Limb (tissue), 2 donors: Measurements from ENCODE around the gene KLK10.
"Not testable (repeated sequence)": the region's sequence is repeated elsewhere in the genome, so short reads cannot be mapped to it uniquely, and the experiment has no call there.

Experiments used
- DNase-seq, 2 donors: peaks; one replicate each; pipeline ENCODE4 v3.0.0-alpha.2; 2016; ENCODE audit errors: extremely low spot score in 2 of 2

Gene KLK10

DNA sequence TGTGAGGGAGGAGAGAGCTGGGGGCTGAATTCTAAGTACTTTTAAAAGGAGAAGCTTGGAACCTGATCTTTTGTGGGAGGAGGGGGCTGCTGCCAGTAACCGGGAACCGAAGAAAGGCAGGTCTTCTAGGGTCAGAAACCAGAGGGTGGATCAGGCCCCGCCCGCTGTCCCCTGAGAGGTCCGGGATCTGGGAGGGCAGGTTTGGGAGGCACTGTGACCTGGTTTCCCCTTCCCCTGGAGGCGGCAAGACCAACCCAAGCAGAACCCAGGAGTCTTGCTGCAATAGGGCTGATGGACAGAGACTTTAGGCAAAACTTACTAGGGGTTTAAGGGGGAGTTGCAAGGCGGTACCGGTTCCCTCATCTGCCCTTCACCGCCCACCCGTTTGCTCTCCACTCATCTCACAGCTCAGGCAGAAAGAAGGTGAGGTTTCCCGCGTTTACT, 17.4 kb downstream of the KLK10 start:
- DNase-seq = no peak

DNA sequence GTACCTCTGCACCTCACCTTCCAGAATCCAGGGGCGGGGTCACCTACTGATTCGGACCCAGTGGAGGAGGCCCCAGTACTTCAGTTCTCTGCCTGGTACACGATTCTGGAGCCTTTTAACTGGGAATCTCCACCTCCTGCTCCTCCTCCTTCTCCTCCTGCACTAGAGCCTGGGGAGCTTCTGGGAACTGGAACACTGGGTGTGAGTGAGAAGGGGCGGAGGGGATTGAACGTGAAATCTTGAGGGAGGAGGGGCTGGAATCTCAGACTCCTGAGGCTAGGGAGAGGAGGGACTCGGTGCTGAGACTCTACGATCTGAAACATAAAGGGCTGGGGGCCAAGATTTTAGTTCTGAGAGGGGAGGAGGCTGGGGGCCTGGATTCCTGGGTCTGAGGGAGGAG, 18.0 kb downstream of the KLK10 start, which contains the start of gene KLK8:
Gene KLK8, minus strand, starts transcription at position 90 of the 400 bp plus-strand sequence. CDS start 437 bp downstream, outside the sequence.
- DNase-seq = no peak

DNA sequence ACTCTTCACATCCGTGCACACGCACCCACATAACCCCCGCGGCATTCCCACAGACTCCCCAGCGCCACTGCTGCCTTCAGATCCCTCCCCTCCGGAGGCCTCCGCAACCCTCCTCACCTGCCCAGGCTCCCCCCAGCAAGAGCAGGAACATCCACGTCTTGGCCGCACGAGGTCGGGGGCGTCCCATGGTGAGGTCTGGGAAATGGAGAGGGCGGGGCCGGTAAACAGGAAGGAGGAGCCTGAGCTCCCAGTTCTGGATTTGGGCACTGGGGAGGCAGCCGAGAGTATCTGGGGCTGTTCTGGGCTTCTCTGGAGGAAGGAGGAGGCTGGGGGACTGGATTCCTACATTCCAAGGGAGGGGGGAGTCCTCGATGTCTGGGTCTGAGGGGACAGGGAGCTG, 18.5 kb downstream of the KLK10 start:
- DNase-seq = no peak

DNA sequence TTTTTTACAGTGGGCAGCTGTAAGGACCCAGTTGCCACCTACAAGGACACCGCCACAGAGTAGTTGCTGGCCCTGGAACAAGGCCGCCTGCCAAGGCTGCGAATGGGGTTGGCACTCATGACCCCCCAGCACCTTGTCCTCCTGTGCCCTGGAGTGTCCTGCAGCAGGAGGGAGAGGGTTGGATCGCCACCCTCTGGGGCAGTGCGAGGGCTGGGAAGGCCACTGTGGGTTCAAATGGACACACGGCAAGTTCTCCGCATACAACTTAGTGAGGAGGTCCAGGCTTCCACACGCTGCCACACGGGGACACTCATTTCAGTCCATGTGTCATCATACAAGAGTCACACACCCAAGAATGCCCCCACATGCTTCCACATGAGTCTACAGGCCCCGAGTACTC, 19.1 kb downstream of the KLK10 start:
- no peak for DNase-seq

DNA sequence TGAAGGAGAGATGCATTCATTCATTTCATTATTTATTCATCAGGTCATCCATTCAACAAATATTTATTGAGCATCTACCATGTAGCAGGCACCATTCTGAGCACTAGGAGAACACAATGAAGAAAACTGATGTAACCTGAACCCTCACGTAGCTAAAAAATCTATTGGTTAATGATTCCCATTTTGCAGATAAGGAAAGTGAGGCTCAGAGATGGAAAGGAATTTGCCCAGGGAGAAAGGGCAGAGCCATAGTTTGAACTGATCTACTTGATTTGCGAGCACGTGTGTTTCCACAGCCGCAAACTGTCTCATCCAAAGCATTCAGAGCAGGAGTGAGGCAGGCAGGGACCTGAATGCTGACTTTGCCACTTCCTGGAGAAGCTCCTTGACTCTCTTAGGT, 20.8 kb downstream of the KLK10 start:
- no peak for DNase-seq

DNA sequence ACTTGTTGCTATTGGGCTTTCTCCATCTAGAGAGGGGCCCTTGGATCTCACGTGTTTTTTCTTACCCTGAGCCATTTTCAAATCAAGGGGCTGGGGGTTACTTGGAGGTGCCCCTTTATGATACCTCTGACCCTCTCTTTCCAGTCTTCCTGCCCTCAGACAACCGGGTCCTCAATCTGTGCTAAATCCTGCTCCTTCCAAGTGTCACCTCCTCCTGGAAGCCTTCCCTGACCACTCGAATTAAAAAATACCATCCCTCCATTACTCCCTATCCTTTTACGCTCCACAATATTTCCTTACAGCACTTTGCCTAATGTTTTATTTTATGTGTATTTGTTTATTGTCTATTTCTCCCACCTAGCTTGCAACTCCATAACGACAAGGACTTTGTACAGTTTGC, 21.4 kb downstream of the KLK10 start:
- no peak for DNase-seq

DNA sequence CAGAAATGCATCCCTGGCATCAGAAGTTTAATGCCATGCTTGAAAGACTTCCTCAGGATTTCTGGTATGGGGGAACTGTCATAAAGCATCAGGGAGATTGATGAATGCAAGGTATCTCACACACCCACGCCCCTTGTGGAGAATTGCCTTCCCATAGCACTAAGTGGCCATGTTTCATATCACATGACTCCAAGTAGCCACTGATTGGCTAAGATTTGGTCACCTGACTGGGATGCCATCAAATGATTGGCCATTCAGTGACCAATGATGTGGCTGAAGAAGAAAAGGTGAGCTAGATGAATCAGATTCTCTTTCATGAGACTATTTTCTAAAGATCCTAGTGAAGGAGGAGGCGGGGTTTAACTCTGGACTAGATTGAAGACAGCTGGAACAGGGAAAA, 25.4 kb downstream of the KLK10 start:
- DNase-seq = no peak

DNA sequence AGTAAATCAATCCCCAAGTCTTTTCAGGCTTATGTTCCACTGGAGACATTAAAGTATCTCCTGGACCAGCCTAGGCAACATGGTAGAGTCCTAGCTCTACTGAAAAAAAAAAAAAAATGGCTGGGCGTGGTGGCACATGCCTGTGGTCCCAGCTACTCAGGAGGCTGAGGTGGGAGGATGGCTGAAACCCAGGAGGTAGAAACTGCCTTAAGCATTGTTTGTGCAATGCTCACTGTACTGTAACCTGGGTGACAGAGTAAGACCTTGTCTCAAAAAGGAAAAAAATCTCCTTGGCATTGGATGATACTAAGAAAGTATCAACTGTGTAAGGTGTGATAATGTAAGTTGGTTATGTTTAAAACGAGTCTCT, 26.9 kb downstream of the KLK10 start:
- no peak for DNase-seq

DNA sequence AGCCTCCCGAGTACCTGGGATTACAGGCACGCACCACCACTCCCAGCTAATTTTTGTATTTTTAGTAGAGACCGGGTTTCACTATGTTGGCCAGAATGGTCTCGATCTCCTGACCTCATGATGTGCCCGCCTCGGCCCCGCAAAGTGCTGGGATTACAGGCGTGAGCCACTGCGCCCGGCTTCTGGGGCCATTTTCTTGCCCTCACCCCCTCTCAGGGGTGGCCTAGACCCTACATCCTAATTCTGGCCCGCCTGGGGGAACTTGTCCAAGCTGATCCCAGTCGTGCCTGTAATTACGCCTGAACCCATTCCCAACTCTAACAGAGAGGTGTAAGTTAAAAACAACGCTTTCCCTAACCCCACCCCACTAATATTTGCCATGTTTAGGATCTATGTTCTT, 35.1 kb downstream of the KLK10 start:
- not testable (repeated sequence) for DNase-seq

DNA sequence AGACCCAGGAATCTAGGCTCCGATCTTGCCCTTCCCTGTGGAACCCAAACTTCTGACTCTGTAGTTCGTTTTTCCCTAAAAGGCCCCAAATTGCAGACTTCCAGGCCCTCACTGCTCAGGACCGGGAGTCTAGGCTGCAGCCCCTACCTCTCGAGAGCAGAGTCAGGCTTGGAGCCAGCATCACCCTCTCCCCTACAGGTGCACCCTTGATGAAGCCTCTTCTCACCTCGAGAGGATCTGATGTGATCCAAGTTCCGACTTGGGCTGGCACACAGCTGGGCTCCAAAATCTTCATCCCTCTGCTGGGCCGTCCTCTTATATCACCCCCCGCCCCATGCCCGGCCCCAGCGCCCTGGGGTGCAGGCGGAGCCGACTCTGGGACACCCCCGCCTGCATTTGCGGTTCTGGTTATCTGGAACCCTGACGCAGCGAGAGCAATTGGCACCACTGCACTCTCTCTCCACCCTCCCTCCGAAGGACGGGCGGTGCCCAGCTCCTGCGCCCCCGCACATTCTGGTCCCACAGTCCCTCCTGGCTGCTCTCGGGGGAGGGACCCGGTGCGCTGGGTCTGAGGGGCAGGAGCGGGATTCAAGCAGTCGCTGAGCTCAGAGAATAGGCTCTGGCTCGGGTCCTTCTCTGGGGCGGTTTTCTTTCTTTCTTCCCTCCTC, 35.8 kb downstream of the KLK10 start, which contains the start of gene KLK7:
Gene KLK7, minus strand, starts transcription at position 293 of the 668 bp plus-strand sequence. CDS start 1,518 bp downstream, outside the sequence.
- DNase-seq = no peak

DNA sequence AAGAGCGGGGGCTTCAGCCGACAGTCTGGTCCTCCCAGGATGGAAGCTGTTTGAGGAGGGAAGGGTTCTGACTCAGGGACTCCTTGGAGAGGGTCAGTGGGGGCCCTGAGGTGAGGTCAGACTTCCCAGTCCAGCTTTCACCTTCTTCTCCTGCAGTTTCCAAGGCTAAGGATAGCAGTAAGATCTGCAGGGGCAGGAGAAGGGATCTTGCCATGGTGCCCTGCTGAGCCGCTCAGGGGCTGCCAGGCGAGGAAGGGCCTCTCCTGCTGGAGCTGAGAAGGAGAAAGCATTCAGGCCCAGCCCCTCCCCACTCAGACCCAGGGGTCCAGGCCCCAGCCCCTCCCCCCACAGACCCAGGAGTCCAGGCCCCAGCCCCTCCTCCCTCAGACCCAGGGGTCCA, 37.3 kb downstream of the KLK10 start:
- no peak for DNase-seq

DNA sequence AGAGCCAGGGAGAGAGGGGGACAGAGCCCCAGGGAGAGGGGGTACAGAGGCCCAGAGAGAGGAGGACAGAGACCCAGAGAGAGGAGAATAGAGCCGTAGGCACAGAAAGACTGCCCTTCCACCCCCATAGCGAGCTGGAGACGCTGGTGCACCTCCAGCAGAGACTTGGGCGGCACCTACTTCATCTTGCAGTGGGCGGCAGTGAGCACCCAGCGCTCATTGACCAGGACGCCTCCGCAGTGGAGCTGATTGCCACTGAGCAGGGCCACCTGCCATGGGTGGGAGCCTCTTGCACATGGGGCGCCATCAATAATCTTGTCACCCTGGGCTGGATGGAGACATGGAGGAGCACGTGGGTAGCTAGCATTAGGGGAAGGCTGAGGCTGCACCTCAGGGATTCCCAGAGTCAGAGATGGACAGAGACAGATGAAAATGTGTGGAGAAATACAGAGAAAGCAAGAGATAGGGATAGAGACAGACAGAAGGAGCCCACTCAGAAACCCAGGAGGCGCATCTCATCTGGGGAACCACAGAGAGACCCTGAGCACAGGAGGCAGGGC, 37.8 kb downstream of the KLK10 start:
- DNase-seq = no peak

DNA sequence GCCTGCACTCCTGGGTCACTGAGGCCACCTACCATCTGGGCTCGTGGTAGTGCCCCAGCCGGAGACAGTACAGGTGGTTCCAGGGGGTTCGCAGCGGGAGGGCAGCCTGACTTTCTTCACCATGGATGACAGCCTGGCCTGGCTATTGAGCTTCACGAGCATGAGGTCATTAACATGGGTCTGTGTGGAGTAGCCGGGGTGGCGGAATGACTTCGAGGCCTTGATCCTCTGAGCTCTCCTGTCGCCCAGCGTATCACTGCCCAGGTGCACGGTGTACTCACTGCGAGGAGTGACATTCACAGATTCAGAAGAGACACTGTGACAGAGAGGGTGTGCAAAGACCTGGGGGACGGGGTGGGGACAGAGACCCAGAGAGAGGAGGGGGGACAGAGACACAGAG, 39.3 kb downstream of the KLK10 start:
- DNase-seq = no peak

DNA sequence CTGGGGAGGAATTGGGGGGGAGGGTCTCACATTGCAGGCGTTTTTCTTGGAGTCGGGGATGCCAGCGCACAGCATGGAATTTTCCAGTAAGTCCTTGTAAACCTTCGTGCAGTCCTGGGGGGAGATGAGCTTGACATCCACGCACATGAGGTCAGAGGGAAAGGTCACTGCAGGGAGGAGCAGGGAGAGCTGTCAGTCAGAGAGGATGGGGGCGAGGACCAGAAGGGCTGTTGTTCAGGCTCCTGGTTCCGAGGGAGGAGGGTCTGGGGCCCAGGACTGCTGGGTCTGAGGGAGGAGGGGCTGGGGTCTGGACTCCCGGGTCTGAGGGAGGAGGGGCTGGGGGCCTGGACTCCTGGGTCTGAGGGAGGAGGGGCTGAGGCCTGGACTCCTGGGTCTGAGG, 39.8 kb downstream of the KLK10 start:
- DNase-seq = no peak

DNA sequence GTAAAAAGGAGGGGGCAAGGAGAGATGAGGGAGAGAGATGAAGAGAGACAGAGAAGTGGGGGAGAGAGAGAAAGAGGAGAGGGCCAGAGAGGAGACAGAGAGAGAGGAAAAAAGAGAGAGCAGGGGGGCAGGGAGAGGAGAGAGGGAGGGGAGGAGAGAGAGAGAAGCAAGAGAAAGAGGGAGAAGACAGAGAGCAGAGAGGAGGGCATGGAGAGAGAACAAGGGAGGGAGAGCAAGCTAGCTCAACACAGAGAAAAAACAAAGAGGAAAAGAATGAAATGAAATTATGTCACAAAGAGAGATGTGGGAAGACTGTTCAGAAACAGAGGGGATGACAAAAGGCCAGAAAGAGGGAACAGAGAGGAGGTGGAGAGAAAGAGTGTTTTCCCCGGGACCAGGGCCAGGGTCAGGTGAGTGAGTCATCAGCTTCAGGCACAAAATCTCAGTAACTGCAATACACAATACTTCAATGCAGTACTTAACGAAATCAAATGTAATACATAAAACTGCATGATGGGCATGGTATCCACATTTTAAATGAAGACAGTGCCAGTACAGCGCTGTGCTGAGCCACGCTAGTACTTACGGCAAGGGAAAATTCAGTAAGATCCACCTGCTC, 40.6 kb downstream of the KLK10 start:
- no peak for DNase-seq

DNA sequence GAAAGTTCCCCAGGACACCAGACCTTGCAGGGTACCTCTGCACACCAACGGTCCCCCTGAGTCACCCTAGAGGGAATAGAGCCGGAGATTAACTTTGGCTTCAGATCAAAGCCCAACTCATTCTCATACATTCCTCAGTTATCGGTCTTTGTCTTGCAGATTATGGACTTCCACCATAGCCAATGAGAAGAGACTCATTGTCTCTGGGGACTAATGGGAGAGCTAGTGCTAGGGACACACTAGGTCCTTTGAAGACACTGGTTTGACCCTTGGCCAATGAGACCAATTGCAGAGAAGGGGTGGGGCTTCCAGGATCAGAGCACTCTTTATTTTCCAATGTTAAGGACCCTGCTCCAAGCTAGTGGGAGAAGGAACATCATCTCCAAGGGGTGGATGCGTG, 41.9 kb downstream of the KLK10 start:
- no peak for DNase-seq

DNA sequence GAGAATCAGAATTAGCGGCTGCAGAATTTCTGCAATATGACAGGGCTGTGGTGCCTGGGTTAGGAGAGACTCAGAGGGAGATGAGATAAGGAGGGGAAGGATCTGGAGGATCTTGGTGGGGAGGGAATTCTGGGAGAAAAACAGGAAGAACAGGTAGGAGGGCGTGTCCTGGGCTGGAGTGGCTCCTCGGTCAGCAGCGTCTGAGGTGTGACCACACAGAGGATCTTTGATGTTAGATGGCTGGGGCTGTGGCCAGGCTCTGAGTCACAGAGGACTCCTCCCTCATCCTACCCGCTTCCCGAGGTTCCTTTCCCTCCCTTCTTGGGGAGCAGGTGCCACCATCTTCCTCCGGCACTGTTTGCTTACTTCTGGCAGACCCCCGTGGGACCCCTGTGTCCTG, 43.7 kb downstream of the KLK10 start:
- DNase-seq = no peak

DNA sequence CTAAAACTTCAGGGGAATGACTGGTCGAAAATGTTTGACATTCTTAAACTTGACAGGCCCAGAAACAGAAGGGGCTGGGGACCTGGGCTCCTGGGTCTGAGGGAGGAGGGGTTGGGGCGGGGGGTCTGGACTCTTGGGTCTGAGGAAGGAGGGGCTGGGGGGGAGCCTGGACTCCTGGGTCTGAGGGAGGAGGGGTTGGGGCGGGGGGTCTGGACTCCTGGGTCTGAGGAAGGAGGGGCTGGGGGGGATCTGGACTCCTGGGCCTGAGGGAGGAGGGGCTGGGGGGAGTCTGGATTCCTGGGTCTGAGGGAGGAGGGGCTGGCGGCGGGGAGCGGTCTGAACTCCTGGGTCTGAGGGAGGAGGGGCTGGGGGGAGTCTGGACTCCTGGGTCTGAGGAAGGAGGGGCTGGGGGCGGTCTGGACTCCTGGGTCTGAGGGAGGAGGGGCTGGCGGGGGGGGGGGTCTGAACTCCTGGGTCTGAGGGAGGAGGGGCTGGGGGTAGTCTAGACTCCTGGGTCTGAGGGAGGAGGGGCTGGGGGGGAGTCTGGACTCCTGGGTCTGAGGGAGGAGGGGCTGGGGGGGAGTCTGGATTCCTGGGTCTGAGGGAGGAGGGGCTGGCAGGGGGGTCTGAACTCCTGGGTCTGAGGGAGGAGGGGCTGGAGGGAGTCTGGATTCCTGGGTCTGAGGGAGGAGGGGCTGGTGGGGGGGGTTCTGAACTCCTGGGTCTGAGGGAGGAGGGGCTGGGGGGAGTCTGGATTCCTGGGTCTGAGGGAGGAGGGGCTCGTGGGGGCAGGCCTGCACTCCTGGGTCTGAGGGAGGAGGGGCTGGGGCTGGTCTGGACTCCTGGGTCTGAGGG, 44.6 kb downstream of the KLK10 start:
- no peak for DNase-seq

DNA sequence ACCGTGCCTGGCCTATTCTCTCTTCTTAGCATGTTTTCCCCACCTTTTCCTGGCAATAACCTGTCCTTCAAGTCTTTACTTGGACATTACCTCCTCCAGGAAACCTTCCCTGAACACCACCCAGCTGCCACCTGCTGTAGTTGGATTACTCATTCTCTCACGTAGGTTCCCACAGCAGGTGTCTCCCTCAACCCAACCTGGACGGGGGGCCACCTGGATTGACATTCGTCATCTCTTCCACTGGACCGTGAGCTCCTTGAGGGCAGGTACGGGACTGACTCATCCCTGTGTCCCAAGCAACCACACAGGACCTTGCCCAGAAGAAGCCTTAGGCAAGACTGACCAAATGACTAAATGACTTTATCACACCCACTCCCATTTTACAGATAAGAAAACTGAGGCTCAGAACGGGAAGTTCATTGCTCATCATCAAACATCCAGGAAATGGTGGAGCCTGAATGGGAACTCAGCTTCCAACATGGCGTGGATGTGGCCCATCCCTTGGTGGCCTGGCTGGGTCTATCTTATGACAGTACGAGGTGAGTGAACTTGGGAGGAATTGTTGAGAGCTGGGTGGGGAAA, 46.6 kb downstream of the KLK10 start:
- DNase-seq = no peak

DNA sequence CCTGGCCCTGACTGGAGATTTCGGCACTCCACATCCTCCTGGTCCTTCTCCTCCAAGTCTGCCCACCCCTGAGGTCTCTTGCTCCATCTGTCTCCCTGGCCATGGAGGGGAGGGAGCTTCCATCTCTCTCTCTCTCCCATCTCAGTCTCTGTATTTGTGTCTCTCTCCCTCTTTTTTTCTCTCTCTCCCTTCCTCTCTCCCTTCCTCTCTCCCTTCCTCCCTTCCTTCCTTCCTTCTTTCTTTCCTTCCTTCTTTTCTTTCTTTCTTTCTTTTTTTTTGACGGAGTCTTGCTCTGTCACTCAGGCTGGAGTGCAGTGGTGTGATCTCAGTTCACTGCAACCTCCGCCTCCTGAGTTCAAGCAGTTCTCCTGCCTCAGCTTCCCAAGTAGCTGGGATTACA, 49.7 kb downstream of the KLK10 start:
- DNase-seq = not testable (repeated sequence)

DNA sequence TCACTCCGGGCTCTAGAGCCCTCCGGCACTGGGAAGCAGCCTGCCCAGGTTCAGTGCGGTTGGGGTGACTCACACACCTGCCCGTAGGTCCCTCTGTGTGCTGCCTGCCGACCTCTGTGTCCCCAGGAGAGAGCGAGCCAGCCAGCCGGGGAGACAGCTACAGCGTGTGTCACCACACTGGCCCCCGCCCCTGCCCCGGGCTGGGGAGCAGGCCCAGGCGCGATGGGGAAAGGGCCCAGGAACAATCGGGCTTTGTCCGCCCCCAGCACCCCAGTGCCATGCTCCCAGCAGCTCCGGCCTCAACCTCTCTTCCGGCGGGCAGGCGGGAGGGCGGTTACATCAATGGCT, 50.1 kb downstream of the KLK10 start, which contains the start of gene KLK6:
Gene KLK6, minus strand, starts transcription at position 179 of the 348 bp plus-strand sequence. CDS start 1,487 bp downstream, outside the sequence.
- DNase-seq = no peak
